HFF-Myc (cell line): ENCODE results near the gene MGAT4B.

ENCODE experiments used
- DNase-seq: peaks from one replicate; pipeline ENCODE4 v3.0.0-alpha.2; 2011; ENCODE audit warnings: low read depth; ENCODE audit errors: extremely low read depth
- H3K4me3 ChIP-seq: replicated peaks from 2 replicates; pipeline ENCODE4 v1.5.1; 2011; ENCODE audit warnings: low read depth, mild to moderate bottlenecking, control low read depth, low read length
- TF ChIP-seq, protein P1 (sequence below): IDR thresholded peaks from 2 replicates; pipeline ENCODE4 v1.5.1; 2012; ENCODE audit warnings: mild to moderate bottlenecking, low read depth, low read length, control low read depth; ENCODE audit errors: missing control alignments

MGAT4B gene

DNA sequence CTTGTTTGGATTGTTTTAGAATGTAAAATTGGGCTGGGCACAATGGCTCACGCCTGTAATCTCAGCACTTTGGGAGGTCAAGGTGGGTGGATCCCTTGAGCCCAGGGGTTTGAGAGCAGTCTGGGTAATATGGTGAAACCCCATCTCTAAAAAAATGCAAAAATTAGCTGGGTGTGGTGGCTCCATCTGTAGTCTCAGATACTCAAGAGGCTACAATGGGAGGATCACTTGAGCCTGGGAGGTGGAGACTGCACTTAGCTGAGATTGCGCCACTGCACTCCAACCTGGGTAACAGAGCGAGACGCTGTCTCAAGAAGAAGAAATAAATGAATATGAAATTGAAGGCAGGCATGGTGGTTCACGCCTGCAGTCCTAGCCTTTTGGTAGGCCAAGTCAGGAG is 52.7 kb downstream of the MGAT4B start:
- no peak for DNase-seq
- TF ChIP-seq, protein P1, sequence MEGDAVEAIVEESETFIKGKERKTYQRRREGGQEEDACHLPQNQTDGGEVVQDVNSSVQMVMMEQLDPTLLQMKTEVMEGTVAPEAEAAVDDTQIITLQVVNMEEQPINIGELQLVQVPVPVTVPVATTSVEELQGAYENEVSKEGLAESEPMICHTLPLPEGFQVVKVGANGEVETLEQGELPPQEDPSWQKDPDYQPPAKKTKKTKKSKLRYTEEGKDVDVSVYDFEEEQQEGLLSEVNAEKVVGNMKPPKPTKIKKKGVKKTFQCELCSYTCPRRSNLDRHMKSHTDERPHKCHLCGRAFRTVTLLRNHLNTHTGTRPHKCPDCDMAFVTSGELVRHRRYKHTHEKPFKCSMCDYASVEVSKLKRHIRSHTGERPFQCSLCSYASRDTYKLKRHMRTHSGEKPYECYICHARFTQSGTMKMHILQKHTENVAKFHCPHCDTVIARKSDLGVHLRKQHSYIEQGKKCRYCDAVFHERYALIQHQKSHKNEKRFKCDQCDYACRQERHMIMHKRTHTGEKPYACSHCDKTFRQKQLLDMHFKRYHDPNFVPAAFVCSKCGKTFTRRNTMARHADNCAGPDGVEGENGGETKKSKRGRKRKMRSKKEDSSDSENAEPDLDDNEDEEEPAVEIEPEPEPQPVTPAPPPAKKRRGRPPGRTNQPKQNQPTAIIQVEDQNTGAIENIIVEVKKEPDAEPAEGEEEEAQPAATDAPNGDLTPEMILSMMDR = no peak
- H3K4me3 ChIP-seq = no peak overlapping the region

DNA sequence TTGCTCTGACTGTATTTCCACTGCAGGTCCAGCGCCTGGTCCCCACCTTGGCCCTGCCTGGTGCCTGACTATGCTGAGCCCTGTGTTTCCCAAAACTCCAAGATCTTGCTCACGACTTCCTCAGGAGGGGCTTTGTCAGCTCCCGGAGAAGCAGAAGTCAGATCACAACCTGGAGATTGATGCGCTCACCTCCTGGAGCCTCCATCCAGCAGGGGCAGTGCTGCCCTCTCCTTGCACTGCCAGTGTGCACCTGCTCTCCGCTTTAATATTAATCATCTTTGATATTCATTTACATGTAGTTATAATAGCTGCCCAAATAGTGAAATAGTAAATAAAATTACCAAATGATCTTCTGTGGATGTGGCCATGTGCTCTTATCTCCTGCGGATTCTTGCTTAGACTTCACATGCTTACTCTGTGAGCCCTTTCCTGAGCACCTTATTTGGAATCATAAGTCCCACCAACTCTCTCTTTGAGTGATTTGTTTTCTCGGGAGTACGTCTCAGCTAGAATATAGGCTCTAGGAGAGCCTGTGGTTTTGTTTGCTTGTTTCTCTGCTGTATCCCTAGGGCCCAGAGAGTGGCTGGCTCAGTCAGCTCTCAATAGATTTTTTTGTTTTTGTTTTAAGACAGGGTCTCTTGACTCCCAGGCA is 56.7 kb downstream of the MGAT4B start:
- TF ChIP-seq, protein P1 = no peak
- DNase-seq = no peak
- H3K4me3 ChIP-seq = no peak overlapping the region

DNA sequence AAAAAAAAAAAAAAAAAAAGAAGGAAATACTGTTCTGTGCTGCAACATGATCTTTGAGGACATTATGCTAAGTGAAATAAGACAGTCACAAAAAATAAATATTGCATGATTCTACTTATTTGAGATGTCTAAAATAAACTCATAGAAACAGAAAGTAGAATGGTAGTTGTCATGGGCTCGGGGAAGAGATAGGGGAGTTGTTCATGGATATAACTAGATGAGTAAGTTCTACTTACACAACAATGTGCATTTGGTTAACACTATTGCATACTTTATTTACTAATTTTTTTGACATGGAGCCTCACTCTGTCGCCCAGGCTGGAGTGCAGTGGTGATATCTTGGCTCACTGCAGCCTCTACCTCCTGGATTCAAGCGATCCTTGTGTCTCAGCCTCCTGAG is 58.9 kb downstream of the MGAT4B start:
- no peak overlapping the region for H3K4me3 ChIP-seq
- no peak for DNase-seq
- TF ChIP-seq, protein P1 = no peak
